Ascending aorta (tissue), 2 donors: ENCODE measurements around the gene DMC1. TPM values are rescaled to one million over a fixed set of nuclear protein-coding genes. Genes with fewer than 3 reads are reported as not detected.

Experiments
- DNase-seq, 2 donors: peaks; one replicate each; pipeline ENCODE4 v3.0.0-alpha.2; 2019; ENCODE audit warnings: low spot score in 2 of 2
- H3K27ac ChIP-seq, 2 donors: fragments of 200-600 bp; sonication (generic); one replicate each; pipeline ENCODE4 v1.5.1; 2016 to 2017; ENCODE audit warnings: mild to moderate bottlenecking in 1 of 2
- H3K27me3 ChIP-seq: fragments of 200-600 bp; sonication (generic); one replicate; pipeline ENCODE4 v1.5.1; 2017
- H3K36me3 ChIP-seq, 2 donors: fragments of 200-600 bp; sonication (generic); one replicate each; pipeline ENCODE4 v1.5.1; 2016
- H3K4me1 ChIP-seq, 2 donors: fragments of 200-600 bp; sonication (generic); one replicate each; pipeline ENCODE4 v1.5.1; 2016 to 2017; ENCODE audit warnings: mild to moderate bottlenecking in 1 of 2
- H3K4me3 ChIP-seq, 2 donors: fragments of 200-600 bp; sonication (generic); one replicate each; pipeline ENCODE4 v1.5.1; 2016 to 2017; ENCODE audit warnings: mild to moderate bottlenecking in 1 of 2
- H3K9me3 ChIP-seq, 2 donors: fragments of 200-600 bp; sonication (generic); one replicate each; pipeline ENCODE4 v1.5.1; 2016
- CTCF ChIP-seq, 3 experiments: fragments of 200-600 bp in 2 of 3; fragments of 450-650 bp in 1 of 3; sonication (generic) in 2 of 3; IDR thresholded peaks; one replicate each; pipeline ENCODE4 v1.5.1; 2016 to 2019; ENCODE audit warnings: antibody characterized with exemption in 3 of 3, mild to moderate bottlenecking in 1 of 3, moderate library complexity in 1 of 3
- intact Hi-C: fragments of 100-400 bp; cut with DNase I; formaldehyde crosslinking; loops from one replicate; pipeline ENCODE4 v1.15.1; 2023
- total RNA-seq: library from RNA; depleted of rRNA; stranded (reverse); fragments of >200 nt; gene quantifications from one replicate; pipeline ENCODE4 v1.1.0, GENCODE V29; 2016

The DMC1 gene
- total RNA-seq, 1 donor from 2014 or later, result not detected

GRCh38 chr22:38487946-38488345 is 82.0 kb downstream of the DMC1 start:
- no peak for DNase-seq
- Histone ChIP-seq H3K36me3 (peaks cover 93 to 100% of the 10 kb centered on the region in 2 donors), H3K9me3 (no peaks in the 10 kb centered on the region), H3K27ac (no peak overlapping the region), H3K4me1 (peaks cover 2 to 5% of the 10 kb centered on the region in 2 donors), H3K4me3 (no peak overlapping the region), H3K27me3 (no peaks in the 10 kb centered on the region)
- no peak for TF ChIP-seq CTCF (IDR thresholded peaks at IDR 0.05)
- intact Hi-C loops, result no loop called here

GRCh38 chr22:38485783-38486182 is 84.2 kb downstream of the DMC1 start:
- peaks cover 80 to 100% of the 10 kb centered on the region in 2 donors for H3K36me3 ChIP-seq
- no peaks in the 10 kb centered on the region for H3K27me3 ChIP-seq
- no peak overlapping the region for H3K27ac ChIP-seq
- intact Hi-C loops, result no loop called here
- peaks cover 0 to 2% of the 10 kb centered on the region in 2 donors for H3K4me1 ChIP-seq
- no peaks in the 10 kb centered on the region for H3K9me3 ChIP-seq
- no peak for TF ChIP-seq CTCF (IDR thresholded peaks at IDR 0.05)
- no peak for DNase-seq
- H3K4me3 ChIP-seq, result no peak overlapping the region

- no peak for TF ChIP-seq CTCF (IDR thresholded peaks at IDR 0.05)
- peaks cover 66 to 95% of the 10 kb centered on the region in 2 donors for H3K36me3 ChIP-seq
- intact Hi-C loops, result no loop called here
- no peak overlapping the region for H3K27ac ChIP-seq
- H3K4me1 ChIP-seq, result no peaks in the 10 kb centered on the region
- no peak overlapping the region for H3K4me3 ChIP-seq
- no peaks in the 10 kb centered on the region for H3K9me3 ChIP-seq
- H3K27me3 ChIP-seq, result no peaks in the 10 kb centered on the region
- no peak for DNase-seq
Observed at GRCh38 chr22:38484244-38484643, 85.7 kb downstream of the DMC1 start.

GRCh38 chr22:38482662-38483308 is 87.2 kb downstream of the DMC1 start:
- peaks cover 53 to 81% of the 10 kb centered on the region in 2 donors for H3K36me3 ChIP-seq

GRCh38 chr22:38481871-38482332 is 88.1 kb downstream of the DMC1 start:
- H3K27ac ChIP-seq, result no peak overlapping the region
- DNase-seq, result no peak
- no peaks in the 10 kb centered on the region for H3K4me1 ChIP-seq
- H3K4me3 ChIP-seq, result no peak overlapping the region
- no peaks in the 10 kb centered on the region for H3K27me3 ChIP-seq
- no peak for TF ChIP-seq CTCF (IDR thresholded peaks at IDR 0.05)
- H3K36me3 ChIP-seq, result peaks cover 44 to 72% of the 10 kb centered on the region in 2 donors
- intact Hi-C loops, result no loop called here
- no peaks in the 10 kb centered on the region for H3K9me3 ChIP-seq

More at GRCh38 chr22:38482662-38483308, 87.2 kb downstream of the DMC1 start:
- intact Hi-C loops, result no loop called here
- DNase-seq, result no peak
- H3K9me3 ChIP-seq, result no peaks in the 10 kb centered on the region
- H3K27ac ChIP-seq, result no peak overlapping the region
- TF ChIP-seq CTCF (IDR thresholded peaks at IDR 0.05), result no peak
- no peaks in the 10 kb centered on the region for H3K4me1 ChIP-seq
- no peak overlapping the region for H3K4me3 ChIP-seq
- no peaks in the 10 kb centered on the region for H3K27me3 ChIP-seq
